HCT116 (cell line): ENCODE results near the gene ITGAV. TPM values are rescaled to one million over a fixed set of nuclear protein-coding genes. Genes with fewer than 3 reads are reported as not detected.

Experiments
- ATAC-seq: fragments of 200-7000 bp; cut with Tn5 transposase; 2 replicates; pipeline ENCODE4 v1.9.1; 2020; ENCODE audit warnings: mild to moderate bottlenecking, moderate library complexity
- BruUV-seq: library from RNA; stranded (reverse); fragments of 400-500 nt; replicated peaks from 2 replicates; lab custom pipeline; 2021; lab: Mats Ljungman, UMichigan
- CTCF ChIA-PET: fragments of 300-600 bp; sonication (Branson Sonifier 250); formaldehyde crosslinking; loops from one replicate; lab custom pipeline; 2021; ENCODE audit warnings: antibody characterized with exemption; lab: Charles Lee
- POLR2A ChIA-PET: fragments of 300-600, 350-600 bp; sonication (Branson Sonifier 250); formaldehyde crosslinking; loops from one replicate; lab custom pipeline; 2021; ENCODE audit warnings: antibody characterized with exemption; lab: Charles Lee
- RAD21 ChIA-PET, 2 experiments: fragments of 300-600 bp; sonication (Branson Sonifier 250); formaldehyde crosslinking; loops; one replicate each; lab custom pipeline; 2023; ENCODE audit warnings: low total read pairs in 2 of 2; ENCODE audit not compliant: uncharacterized antibody in 2 of 2, unreplicated experiment in 2 of 2, low non-redundant PET in 1 of 2; lab: Charles Lee
- DNase-seq: peaks from one replicate; pipeline ENCODE4 v3.0.0-alpha.2; 2010; ENCODE audit warnings: low read depth, low spot score
- H2AFZ ChIP-seq: fragments of 200-600 bp; shearing (Covaris generic), sonication (generic); 2 replicates; pipeline ENCODE4 v1.6.1; 2017; ENCODE audit warnings: low read depth, mixed run types, mixed read lengths, antibody characterized with exemption, low read length; ENCODE audit not compliant: poor library complexity, severe bottlenecking
- H3K27ac ChIP-seq: 2 replicates; pipeline ENCODE4 v1.5.1; 2012; ENCODE audit warnings: low read depth, low read length
- H3K27me3 ChIP-seq: fragments of 200-600 bp; sonication (generic); 2 replicates; pipeline ENCODE4 v1.6.1; 2016; ENCODE audit warnings: mixed run types, low read length, mixed read lengths; ENCODE audit not compliant: insufficient read depth
- H3K36me3 ChIP-seq, 2 experiments: fragments of 200-500 bp in 1 of 2; fragments of 200-600 bp in 1 of 2; sonication (Bioruptor generic) in 1 of 2; sonication (generic) in 1 of 2; 2 replicates each; pipeline versions ENCODE4 v1.5.1 to v1.6.1; 2014 to 2016; ENCODE audit warnings: low read length in 2 of 2, inconsistent platforms in 1 of 2, mixed read lengths in 1 of 2, mixed run types in 1 of 2; ENCODE audit not compliant: insufficient read depth in 2 of 2, control insufficient read depth in 1 of 2
- H3K4me1 ChIP-seq, 2 experiments: fragments of 200-600 bp in 1 of 2; sonication (generic) in 1 of 2; 2 replicates each; pipeline versions ENCODE4 v1.5.1 to v1.6.1; 2012 to 2017; ENCODE audit warnings: low read length in 2 of 2, inconsistent platforms in 1 of 2, mild to moderate bottlenecking in 1 of 2, mixed read lengths in 1 of 2, mixed run types in 1 of 2, moderate library complexity in 1 of 2; ENCODE audit not compliant: insufficient read depth in 2 of 2, control insufficient read depth in 1 of 2
- H3K4me2 ChIP-seq: fragments of 200-600 bp; sonication (generic); 2 replicates; pipeline ENCODE4 v1.6.1; 2017; ENCODE audit warnings: mixed run types, low read length, mixed read lengths
- H3K4me3 ChIP-seq, 2 experiments: fragments of 200-600 bp in 1 of 2; sonication (generic) in 1 of 2; replicated peaks in 1 of 2; 2 replicates each; pipeline ENCODE4 v1.5.1; 2011 to 2016; ENCODE audit warnings: low read length in 2 of 2, control low read depth in 1 of 2, low read depth in 1 of 2, mild to moderate bottlenecking in 1 of 2, mixed read lengths in 1 of 2, mixed run types in 1 of 2
- H3K79me2 ChIP-seq: fragments of 200-600 bp; sonication (generic); 2 replicates; pipeline ENCODE4 v1.6.1; 2017; ENCODE audit warnings: mild to moderate bottlenecking, mixed run types, low read length, moderate library complexity, mixed read lengths; ENCODE audit not compliant: insufficient read depth
- H3K9ac ChIP-seq: fragments of 200-600 bp; sonication (generic); 2 replicates; pipeline ENCODE4 v1.6.1; 2016; ENCODE audit warnings: low read length, mixed read lengths
- H3K9me2 ChIP-seq: fragments of 200-600 bp; sonication (generic), shearing (Covaris generic); 2 replicates; pipeline ENCODE4 v1.6.1; 2017; ENCODE audit warnings: mixed run types, mild to moderate bottlenecking, moderate library complexity; ENCODE audit not compliant: insufficient read depth
- H3K9me3 ChIP-seq, 2 experiments: fragments of 200-500 bp in 1 of 2; fragments of 200-600 bp in 1 of 2; sonication (Bioruptor generic) in 1 of 2; sonication (generic) in 1 of 2; 2 replicates each; pipeline ENCODE4 v1.6.1; 2014 to 2017; ENCODE audit warnings: low read length in 2 of 2, mixed read lengths in 2 of 2, inconsistent platforms in 1 of 2, low read depth in 1 of 2, mild to moderate bottlenecking in 1 of 2, mixed run types in 1 of 2, moderate library complexity in 1 of 2; ENCODE audit not compliant: control insufficient read depth in 1 of 2, insufficient read depth in 1 of 2
- H4K20me1 ChIP-seq: fragments of 200-600 bp; sonication (generic), shearing (Covaris generic); 2 replicates; pipeline ENCODE4 v1.6.1; 2017; ENCODE audit warnings: mixed run types, mild to moderate bottlenecking, moderate library complexity; ENCODE audit not compliant: insufficient read depth
- CBX3 ChIP-seq: IDR thresholded peaks from 2 replicates; pipeline ENCODE4 v1.6.1; 2012; ENCODE audit warnings: low read depth
- EGR1 ChIP-seq: IDR thresholded peaks from 2 replicates; pipeline ENCODE4 v1.6.1; 2012; ENCODE audit warnings: low read depth
- EZH2 ChIP-seq: fragments of 200-600 bp; sonication (generic); IDR thresholded peaks from 2 replicates; pipeline ENCODE4 v1.6.1; 2017; ENCODE audit warnings: antibody characterized with exemption, mixed run types
- FOSL1 ChIP-seq: IDR thresholded peaks from 2 replicates; pipeline ENCODE4 v1.6.1; 2012; ENCODE audit warnings: low read depth
- RAD21 ChIP-seq: IDR thresholded peaks from 2 replicates; pipeline ENCODE4 v1.6.1; 2012; ENCODE audit warnings: low read depth, mild to moderate bottlenecking
- SIN3A ChIP-seq: IDR thresholded peaks from 2 replicates; pipeline ENCODE4 v1.6.1; 2012; ENCODE audit warnings: low read depth
- ZNF274 ChIP-seq: fragments of 200-500 bp; sonication (Bioruptor generic); IDR thresholded peaks from 2 replicates; pipeline ENCODE4 v1.6.1; 2014; ENCODE audit warnings: mild to moderate bottlenecking, low read depth, low read length, inconsistent platforms
- intact Hi-C: fragments of 100-400 bp; cut with micrococcal nuclease; formaldehyde crosslinking; loops from 2 replicates; pipeline ENCODE4 v1.10.0; 2022
- total RNA-seq: library from RNA; stranded (reverse); gene quantifications from one replicate; pipeline ENCODE4 v1.2.1, GENCODE V29; 2021; ENCODE audit not compliant: unreplicated experiment
- TF ChIP-seq, protein P1 (sequence below), 3 experiments: fragments of 200-600 bp in 1 of 3; sonication (generic) in 1 of 3; IDR thresholded peaks in 2 of 3; conservative IDR thresholded peaks in 1 of 3; 2 replicates each; pipeline ENCODE4 v1.5.1; 2012 to 2017; ENCODE audit warnings: low read depth in 2 of 3, low read length in 2 of 3, antibody characterized with exemption in 1 of 3, borderline replicate concordance in 1 of 3, control low read depth in 1 of 3, mild to moderate bottlenecking in 1 of 3, mixed read lengths in 1 of 3, mixed run types in 1 of 3, moderate library complexity in 1 of 3; ENCODE audit not compliant: insufficient read depth in 1 of 3
- TF ChIP-seq, protein P2 (sequence below): IDR thresholded peaks from 2 replicates; pipeline ENCODE4 v1.6.1; 2012; ENCODE audit warnings: low read depth
- TF ChIP-seq, protein P3 (sequence below): IDR thresholded peaks from 2 replicates; pipeline ENCODE4 v1.6.1; 2011; ENCODE audit warnings: mild to moderate bottlenecking, low read length, moderate library complexity; ENCODE audit not compliant: insufficient replicate concordance; ENCODE audit errors: extremely low read depth

ITGAV gene
- total RNA-seq, 1 experiment from 2014 or later: 36.3 TPM

DNA sequence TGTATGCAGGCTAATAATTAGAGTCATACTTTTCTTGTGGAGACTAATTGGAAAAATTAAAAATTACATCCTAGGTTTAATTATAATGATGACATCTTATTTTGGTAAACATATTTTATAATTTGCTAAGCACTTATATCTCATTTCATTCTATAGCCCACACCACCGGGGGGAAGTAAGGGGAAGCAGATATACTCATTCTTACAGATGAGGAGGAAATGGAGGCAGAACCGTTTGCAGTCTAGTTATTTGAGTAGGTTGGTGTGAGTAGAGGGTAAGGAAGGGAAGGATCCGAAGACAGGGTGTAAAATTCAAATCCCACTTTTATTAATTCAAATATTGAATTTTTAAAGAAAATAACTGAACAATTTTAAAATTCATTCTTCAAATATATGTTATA is 3.7 kb downstream of the ITGAV start:
- H3K4me1 ChIP-seq: peaks cover 7 to 31% of the 10 kb centered on the region in 2 experiments; a peak in 3 of 4 replicates
- no peak overlapping the region for H2AFZ ChIP-seq
- no TSS peak for BruUV-seq
- no peaks in the 10 kb centered on the region for H4K20me1 ChIP-seq
- H3K27me3 ChIP-seq: no peaks in the 10 kb centered on the region
- no peak overlapping the region for H3K9ac ChIP-seq
- RAD21 ChIA-PET: no interaction called here
- ATAC-seq (no peak), DNase-seq (no peak)
- POLR2A ChIA-PET: no interaction called here
- no peaks in the 10 kb centered on the region for H3K36me3 ChIP-seq
- no peak overlapping the region for H3K4me3 ChIP-seq
- intact Hi-C loops: no loop called here
- H3K9me3 ChIP-seq: no peaks in the 10 kb centered on the region
- H3K4me2 ChIP-seq: no peak overlapping the region
- TF ChIP-seq EGR1: no peak
- no peak for TF ChIP-seq CBX3
- TF ChIP-seq RAD21: no peak
- TF ChIP-seq EZH2: no peak
- TF ChIP-seq ZNF274: no peak
- no peak overlapping the region for H3K27ac ChIP-seq
- H3K9me2 ChIP-seq: no peaks in the 10 kb centered on the region
- CTCF ChIA-PET: no interaction called here
- H3K79me2 ChIP-seq: peaks cover 47% of the 10 kb centered on the region

DNA sequence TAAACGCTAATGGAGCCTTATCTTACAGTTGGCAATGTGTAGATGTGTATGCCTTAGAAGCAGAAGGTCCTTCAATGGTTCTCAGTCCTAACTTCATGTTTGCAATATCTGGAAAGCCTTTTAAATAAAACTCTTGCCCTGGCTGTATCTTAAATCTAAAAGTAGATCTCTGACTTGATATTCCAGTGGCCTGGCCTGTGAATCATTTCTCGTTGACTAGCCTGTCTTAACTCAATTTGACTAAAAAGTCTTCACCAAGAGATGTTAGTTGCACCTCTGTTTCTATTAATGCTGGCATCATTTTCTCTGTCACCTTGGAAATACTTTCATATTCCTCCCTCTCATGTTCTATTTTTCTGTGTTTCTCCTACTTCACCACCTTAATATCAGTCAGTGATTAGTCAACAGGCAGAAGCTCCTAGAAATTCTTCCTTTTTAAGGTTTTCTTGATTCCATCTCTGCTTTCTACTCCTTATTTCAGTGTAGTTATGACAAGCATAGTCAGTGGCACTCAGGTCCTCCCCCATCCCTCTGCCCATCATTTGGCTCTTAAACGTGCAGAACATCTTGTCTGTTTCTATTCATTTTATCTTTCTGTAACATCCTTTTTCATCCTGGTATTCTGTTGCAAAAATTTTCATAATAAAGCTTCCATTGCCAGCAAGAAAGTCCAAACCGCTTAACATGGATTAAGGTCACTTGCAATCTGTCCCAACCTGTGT is 4.3 kb downstream of the ITGAV start:
- ChIA-PET POLR2A (no interaction called here), RAD21 (no interaction called here), CTCF (no interaction called here)
- H3K9me3 ChIP-seq: no peaks in the 10 kb centered on the region
- no peak overlapping the region for H3K9ac ChIP-seq
- H3K27ac ChIP-seq: no peak overlapping the region
- H3K79me2 ChIP-seq: peaks cover 47% of the 10 kb centered on the region
- no peak for TF ChIP-seq SIN3A
- TF ChIP-seq, protein P1, sequence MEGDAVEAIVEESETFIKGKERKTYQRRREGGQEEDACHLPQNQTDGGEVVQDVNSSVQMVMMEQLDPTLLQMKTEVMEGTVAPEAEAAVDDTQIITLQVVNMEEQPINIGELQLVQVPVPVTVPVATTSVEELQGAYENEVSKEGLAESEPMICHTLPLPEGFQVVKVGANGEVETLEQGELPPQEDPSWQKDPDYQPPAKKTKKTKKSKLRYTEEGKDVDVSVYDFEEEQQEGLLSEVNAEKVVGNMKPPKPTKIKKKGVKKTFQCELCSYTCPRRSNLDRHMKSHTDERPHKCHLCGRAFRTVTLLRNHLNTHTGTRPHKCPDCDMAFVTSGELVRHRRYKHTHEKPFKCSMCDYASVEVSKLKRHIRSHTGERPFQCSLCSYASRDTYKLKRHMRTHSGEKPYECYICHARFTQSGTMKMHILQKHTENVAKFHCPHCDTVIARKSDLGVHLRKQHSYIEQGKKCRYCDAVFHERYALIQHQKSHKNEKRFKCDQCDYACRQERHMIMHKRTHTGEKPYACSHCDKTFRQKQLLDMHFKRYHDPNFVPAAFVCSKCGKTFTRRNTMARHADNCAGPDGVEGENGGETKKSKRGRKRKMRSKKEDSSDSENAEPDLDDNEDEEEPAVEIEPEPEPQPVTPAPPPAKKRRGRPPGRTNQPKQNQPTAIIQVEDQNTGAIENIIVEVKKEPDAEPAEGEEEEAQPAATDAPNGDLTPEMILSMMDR (IDR thresholded peaks at IDR 0.05 in 2 of 3, conservative IDR thresholded peaks at IDR 0.05 in 1 of 3; ENCODE audit: borderline replicate concordance in 1 of 3, insufficient read depth in 1 of 3, low read depth in 2 of 3, low read length in 2 of 3): no peak
- TF ChIP-seq, protein P2, sequence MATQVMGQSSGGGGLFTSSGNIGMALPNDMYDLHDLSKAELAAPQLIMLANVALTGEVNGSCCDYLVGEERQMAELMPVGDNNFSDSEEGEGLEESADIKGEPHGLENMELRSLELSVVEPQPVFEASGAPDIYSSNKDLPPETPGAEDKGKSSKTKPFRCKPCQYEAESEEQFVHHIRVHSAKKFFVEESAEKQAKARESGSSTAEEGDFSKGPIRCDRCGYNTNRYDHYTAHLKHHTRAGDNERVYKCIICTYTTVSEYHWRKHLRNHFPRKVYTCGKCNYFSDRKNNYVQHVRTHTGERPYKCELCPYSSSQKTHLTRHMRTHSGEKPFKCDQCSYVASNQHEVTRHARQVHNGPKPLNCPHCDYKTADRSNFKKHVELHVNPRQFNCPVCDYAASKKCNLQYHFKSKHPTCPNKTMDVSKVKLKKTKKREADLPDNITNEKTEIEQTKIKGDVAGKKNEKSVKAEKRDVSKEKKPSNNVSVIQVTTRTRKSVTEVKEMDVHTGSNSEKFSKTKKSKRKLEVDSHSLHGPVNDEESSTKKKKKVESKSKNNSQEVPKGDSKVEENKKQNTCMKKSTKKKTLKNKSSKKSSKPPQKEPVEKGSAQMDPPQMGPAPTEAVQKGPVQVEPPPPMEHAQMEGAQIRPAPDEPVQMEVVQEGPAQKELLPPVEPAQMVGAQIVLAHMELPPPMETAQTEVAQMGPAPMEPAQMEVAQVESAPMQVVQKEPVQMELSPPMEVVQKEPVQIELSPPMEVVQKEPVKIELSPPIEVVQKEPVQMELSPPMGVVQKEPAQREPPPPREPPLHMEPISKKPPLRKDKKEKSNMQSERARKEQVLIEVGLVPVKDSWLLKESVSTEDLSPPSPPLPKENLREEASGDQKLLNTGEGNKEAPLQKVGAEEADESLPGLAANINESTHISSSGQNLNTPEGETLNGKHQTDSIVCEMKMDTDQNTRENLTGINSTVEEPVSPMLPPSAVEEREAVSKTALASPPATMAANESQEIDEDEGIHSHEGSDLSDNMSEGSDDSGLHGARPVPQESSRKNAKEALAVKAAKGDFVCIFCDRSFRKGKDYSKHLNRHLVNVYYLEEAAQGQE: no peak
- TF ChIP-seq FOSL1: no peak
- TF ChIP-seq, protein P3, sequence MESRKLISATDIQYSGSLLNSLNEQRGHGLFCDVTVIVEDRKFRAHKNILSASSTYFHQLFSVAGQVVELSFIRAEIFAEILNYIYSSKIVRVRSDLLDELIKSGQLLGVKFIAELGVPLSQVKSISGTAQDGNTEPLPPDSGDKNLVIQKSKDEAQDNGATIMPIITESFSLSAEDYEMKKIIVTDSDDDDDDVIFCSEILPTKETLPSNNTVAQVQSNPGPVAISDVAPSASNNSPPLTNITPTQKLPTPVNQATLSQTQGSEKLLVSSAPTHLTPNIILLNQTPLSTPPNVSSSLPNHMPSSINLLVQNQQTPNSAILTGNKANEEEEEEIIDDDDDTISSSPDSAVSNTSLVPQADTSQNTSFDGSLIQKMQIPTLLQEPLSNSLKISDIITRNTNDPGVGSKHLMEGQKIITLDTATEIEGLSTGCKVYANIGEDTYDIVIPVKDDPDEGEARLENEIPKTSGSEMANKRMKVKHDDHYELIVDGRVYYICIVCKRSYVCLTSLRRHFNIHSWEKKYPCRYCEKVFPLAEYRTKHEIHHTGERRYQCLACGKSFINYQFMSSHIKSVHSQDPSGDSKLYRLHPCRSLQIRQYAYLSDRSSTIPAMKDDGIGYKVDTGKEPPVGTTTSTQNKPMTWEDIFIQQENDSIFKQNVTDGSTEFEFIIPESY: no peak
- TF ChIP-seq CBX3: no peak
- no peak for TF ChIP-seq EZH2
- H3K4me3 ChIP-seq: no peak overlapping the region
- H4K20me1 ChIP-seq: no peaks in the 10 kb centered on the region
- no peak for DNase-seq
- peaks cover 7 to 27% of the 10 kb centered on the region in 2 experiments; a peak in 3 of 4 replicates for H3K4me1 ChIP-seq
- BruUV-seq: no TSS peak
- H3K9me2 ChIP-seq: no peaks in the 10 kb centered on the region
- H3K27me3 ChIP-seq: no peaks in the 10 kb centered on the region
- no peak overlapping the region for H3K4me2 ChIP-seq
- ATAC-seq: no peak
- H3K36me3 ChIP-seq: no peaks in the 10 kb centered on the region
- H2AFZ ChIP-seq: no peak overlapping the region
- intact Hi-C loops: no loop called here
